B cell (primary cell): ENCODE measurements around the gene ENDOV.

Experiments used
- CTCF ChIP-seq: fragments of 200-600 bp; IDR thresholded peaks from one replicate; pipeline ENCODE4 v1.8.0; 2022; ENCODE audit warnings: antibody characterized with exemption, mild to moderate bottlenecking
- EZH2 ChIP-seq: IDR thresholded peaks from 2 replicates; pipeline ENCODE4 v1.6.1; 2012; ENCODE audit warnings: borderline replicate concordance, low read depth, mild to moderate bottlenecking, moderate library complexity, low read length; ENCODE audit not compliant: insufficient read depth, poor library complexity, severe bottlenecking

GRCh38 chr17:80456465-80457235 lies 41.7 kb downstream of the ENDOV start:
- TF ChIP-seq CTCF (no peak), EZH2 (no peak)
